Fibroblast of lung (primary cell): ENCODE results near the gene GLIPR1. TPM values are rescaled to one million over a fixed set of nuclear protein-coding genes. Genes with fewer than 3 reads are reported as not detected.

Experiments used
- DNase-seq, 2 donors: peaks; one replicate each; pipeline versions ENCODE4 v3.0.0 to v3.0.0-alpha.2; 2010; ENCODE audit warnings: low read depth in 2 of 2
- H2AFZ ChIP-seq: 2 replicates; pipeline ENCODE4 v1.5.1; 2012; ENCODE audit warnings: low read length, control low read depth, inconsistent platforms
- H3K27ac ChIP-seq: 2 replicates; pipeline ENCODE4 v1.5.1; 2011; ENCODE audit warnings: low read length, control low read depth; ENCODE audit not compliant: insufficient read depth
- H3K27me3 ChIP-seq: 2 replicates; pipeline ENCODE4 v1.5.1; 2011; ENCODE audit warnings: mild to moderate bottlenecking, low read length; ENCODE audit not compliant: control insufficient read depth, insufficient read depth
- H3K36me3 ChIP-seq: 2 replicates; pipeline ENCODE4 v1.5.1; 2011; ENCODE audit warnings: low read length; ENCODE audit not compliant: control insufficient read depth, insufficient read depth
- H3K4me1 ChIP-seq: 2 replicates; pipeline ENCODE4 v1.5.1; 2011; ENCODE audit warnings: low read length; ENCODE audit not compliant: control insufficient read depth, insufficient read depth; ENCODE audit errors: extremely low read depth
- H3K4me2 ChIP-seq: 2 replicates; pipeline ENCODE4 v1.5.1; 2011; ENCODE audit warnings: low read length, control low read depth; ENCODE audit not compliant: insufficient read depth; ENCODE audit errors: extremely low read depth
- H3K4me3 ChIP-seq, 4 experiments: fragments of 200-600 bp in 1 of 4; sonication (generic) in 1 of 4; replicated peaks in 1 of 4; 2 replicates each; pipeline ENCODE4 v1.5.1; 2011 to 2016; ENCODE audit warnings: low read length in 4 of 4, low read depth in 3 of 4, mild to moderate bottlenecking in 3 of 4, control low read depth in 2 of 4, inconsistent platforms in 1 of 4, mixed read lengths in 1 of 4; ENCODE audit not compliant: insufficient read depth in 1 of 4; ENCODE audit errors: control extremely low read depth in 1 of 4
- H3K79me2 ChIP-seq: 2 replicates; pipeline ENCODE4 v1.5.1; 2012; ENCODE audit warnings: mild to moderate bottlenecking, low read length, inconsistent platforms; ENCODE audit not compliant: control insufficient read depth, insufficient read depth
- H3K9ac ChIP-seq: 2 replicates; pipeline ENCODE4 v1.5.1; 2011; ENCODE audit warnings: mild to moderate bottlenecking, low read length, control low read depth; ENCODE audit not compliant: insufficient read depth
- H3K9me3 ChIP-seq: 2 replicates; pipeline ENCODE4 v1.5.1; 2012; ENCODE audit warnings: low read depth, low read length; ENCODE audit not compliant: control insufficient read depth, insufficient read depth
- H4K20me1 ChIP-seq: 2 replicates; pipeline ENCODE4 v1.5.1; 2011; ENCODE audit warnings: low read length; ENCODE audit not compliant: control insufficient read depth, insufficient read depth; ENCODE audit errors: extremely low read depth
- CTCF ChIP-seq, 2 donors: IDR thresholded peaks in 1 of 2; conservative IDR thresholded peaks in 1 of 2; 1 replicate in 1 of 2; 2 replicates in 1 of 2; pipeline ENCODE4 v1.5.1; 2011 to 2012; ENCODE audit warnings: low read length in 2 of 2, control low read depth in 1 of 2, inconsistent platforms in 1 of 2, low read depth in 1 of 2, mild to moderate bottlenecking in 1 of 2
- EZH2 ChIP-seq: IDR thresholded peaks from 2 replicates; pipeline ENCODE4 v1.5.1; 2012; ENCODE audit warnings: low read length, control low read depth, mild to moderate bottlenecking; ENCODE audit errors: missing control alignments
- polyA plus RNA-seq, 2 donors: library from polyadenylated mRNA; depleted of rRNA in 1 of 2; stranded (reverse) in 1 of 2; unstranded in 1 of 2; fragments of >200 nt; gene quantifications; 2 replicates each; pipeline ENCODE4 v1.2.1, GENCODE V29; 2011 to 2012; ENCODE audit warnings: missing spikeins in 1 of 2
- total RNA-seq: library from RNA; depleted of rRNA; stranded (reverse); fragments of >200 nt; gene quantifications from 2 replicates; pipeline ENCODE4 v1.2.1, GENCODE V29; 2014

The GLIPR1 gene
- total and polyA plus RNA-seq, 2 donors (not counting 1 experiment from before 2014, with no cell fraction given), result 59.8 to 245 TPM

- Histone ChIP-seq H3K4me1 (peaks cover 11% of the 10 kb centered on the region), H4K20me1 (no peaks in the 10 kb centered on the region), H2AFZ (no peak overlapping the region), H3K36me3 (peaks cover 3% of the 10 kb centered on the region), H3K27ac (no peak overlapping the region), H3K4me2 (no peak overlapping the region), H3K9me3 (no peaks in the 10 kb centered on the region), H3K79me2 (peaks cover 45% of the 10 kb centered on the region), H3K27me3 (no peaks in the 10 kb centered on the region), H3K9ac (no peak overlapping the region), H3K4me3 (no peak overlapping the region)
- no peak for TF ChIP-seq EZH2
- TF ChIP-seq CTCF (conservative IDR thresholded peaks at IDR 0.05 in 1 of 2, IDR thresholded peaks at IDR 0.05 in 1 of 2; ENCODE audit: low read depth in 1 of 2, low read length in 2 of 2), result no peak
- DNase-seq, result no peak
These were observed 6.8 kb downstream of the GLIPR1 start for GRCh38 chr12:75487308-75487707.

- Histone ChIP-seq H3K36me3 (peaks cover 3% of the 10 kb centered on the region), H3K4me2 (no peak overlapping the region), H3K4me1 (peaks cover 7% of the 10 kb centered on the region), H3K9ac (no peak overlapping the region), H2AFZ (no peak overlapping the region), H3K9me3 (no peaks in the 10 kb centered on the region), H3K27ac (no peak overlapping the region), H4K20me1 (no peaks in the 10 kb centered on the region), H3K27me3 (no peaks in the 10 kb centered on the region), H3K4me3 (no peak overlapping the region), H3K79me2 (peaks cover 33% of the 10 kb centered on the region)
- DNase-seq, result peak; percentile 45 to 57
- TF ChIP-seq CTCF (conservative IDR thresholded peaks at IDR 0.05 in 1 of 2, IDR thresholded peaks at IDR 0.05 in 1 of 2; ENCODE audit: low read depth in 1 of 2, low read length in 2 of 2), result peak; percentile 48 to 69
- TF ChIP-seq EZH2, result no peak
These were observed 8.0 kb downstream of the GLIPR1 start for GRCh38 chr12:75488553-75488952.

- H3K4me1 ChIP-seq, result peaks cover 7% of the 10 kb centered on the region
- no peaks in the 10 kb centered on the region for H3K27me3 ChIP-seq
- TF ChIP-seq EZH2 (no peak), CTCF (conservative IDR thresholded peaks at IDR 0.05 in 1 of 2, IDR thresholded peaks at IDR 0.05 in 1 of 2; ENCODE audit: low read depth in 1 of 2, low read length in 2 of 2) (no peak)
- H3K4me2 ChIP-seq, result peak overlapping the region; percentile 27
- no peaks in the 10 kb centered on the region for H3K9me3 ChIP-seq
- H2AFZ ChIP-seq, result no peak overlapping the region
- DNase-seq, result no peak
- peak overlapping the region; percentile 17 for H3K27ac ChIP-seq
- H4K20me1 ChIP-seq, result no peaks in the 10 kb centered on the region
- no peak overlapping the region for H3K4me3 ChIP-seq
- H3K36me3 ChIP-seq, result peaks cover 3% of the 10 kb centered on the region
- H3K9ac ChIP-seq, result no peak overlapping the region
- peaks cover 27% of the 10 kb centered on the region for H3K79me2 ChIP-seq
These were observed 8.6 kb downstream of the GLIPR1 start for GRCh38 chr12:75489187-75489586.
